Activated gamma-delta T cell treated with Interleukin-2 at 50 U/mL for 16 hours (primary cell): Measurements from ENCODE around the gene RNF208.

Experiments used
- DNase-seq: peaks from one replicate; pipeline ENCODE4 v3.0.0-alpha.2; 2020

Gene RNF208

DNA sequence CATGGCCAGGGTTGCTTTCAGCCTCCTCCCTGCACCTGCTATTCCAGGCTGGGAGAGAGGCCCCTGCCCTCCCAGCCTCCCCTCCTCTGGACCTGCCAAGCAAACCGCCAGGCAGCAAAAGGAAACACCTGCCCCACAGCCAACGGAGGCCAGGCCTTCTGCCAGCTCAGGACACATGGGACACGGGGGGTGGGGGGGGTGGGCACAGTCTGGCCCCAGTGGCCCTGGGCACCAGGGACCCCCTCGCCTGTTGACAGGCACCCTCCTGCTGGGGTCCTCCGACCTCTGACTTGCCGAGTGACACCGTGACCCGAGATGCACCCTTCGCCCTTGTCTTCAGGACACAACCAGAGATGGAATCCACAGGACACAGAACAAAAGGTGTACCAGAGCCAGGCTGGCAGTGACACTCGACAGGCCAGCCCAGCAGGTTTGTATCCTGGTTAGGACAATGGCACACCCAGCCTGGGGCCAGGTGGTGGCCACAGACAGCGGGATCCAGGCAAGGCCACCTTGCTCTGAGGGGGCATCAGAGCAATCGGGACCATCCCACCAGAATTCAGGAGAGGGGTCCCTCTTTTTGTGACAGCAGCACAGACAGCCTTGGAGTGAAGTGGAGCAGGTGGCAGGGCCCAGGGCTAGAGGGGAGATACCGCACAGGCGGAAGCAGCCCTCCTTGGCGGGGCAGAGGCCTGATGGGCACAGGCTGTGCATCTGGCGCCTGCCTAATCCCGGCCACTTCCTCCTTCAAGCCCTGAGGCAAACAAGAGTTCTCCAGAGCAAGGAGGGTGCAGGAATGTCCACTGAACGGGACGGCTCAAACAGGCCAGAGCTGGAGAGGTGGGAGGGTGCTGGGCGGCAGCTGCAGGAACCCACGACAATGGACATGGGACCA is 48.9 kb downstream of the RNF208 start:
- DNase-seq, result no peak

DNA sequence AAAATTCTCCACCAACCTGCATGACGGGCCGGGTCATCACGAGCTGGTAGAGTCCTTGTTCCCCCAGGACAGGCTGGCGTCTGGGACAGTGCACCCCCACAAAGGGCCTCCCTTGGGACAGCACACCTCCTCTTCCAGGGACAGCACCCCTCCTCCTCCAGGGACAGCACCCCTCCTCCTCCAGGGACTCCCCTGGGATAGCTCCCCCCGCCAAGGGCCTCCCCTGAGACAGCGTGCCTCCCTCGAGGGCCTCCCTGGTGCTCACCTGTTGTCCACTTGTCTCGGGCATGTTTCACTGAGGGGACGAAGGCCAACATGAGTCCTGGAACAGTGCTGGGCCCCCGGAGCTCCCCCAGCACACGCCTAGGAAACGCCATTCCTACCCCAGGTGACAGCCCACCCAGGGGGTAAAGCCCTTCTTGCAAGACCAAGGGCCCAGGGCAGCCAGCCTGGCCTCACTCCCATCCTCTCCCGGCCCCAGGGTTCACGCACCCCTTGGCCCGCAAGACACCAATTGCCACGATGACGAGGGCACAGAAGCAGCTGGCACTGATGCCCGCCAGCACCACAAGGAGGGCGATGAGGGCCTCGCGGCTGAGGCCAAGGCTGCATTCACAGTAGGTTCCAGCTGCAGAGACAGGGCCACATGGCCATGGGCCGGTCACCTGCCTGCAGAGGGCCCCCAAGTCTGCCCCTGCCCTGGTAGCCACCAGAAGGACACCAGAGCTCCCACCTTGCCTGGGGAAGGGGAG is 50.7 kb downstream of the RNF208 start:
- no peak for DNase-seq

GRCh38 chr9:137170486-137171148 is 51.4 kb downstream of the RNF208 start:
- DNase-seq, result no peak
